VCaP (cell line): ENCODE results near the gene MLPH.

Experiments used
- H3K27ac ChIP-seq: fragments of 450-650 bp; 2 replicates; pipeline ENCODE4 v1.5.1; 2017
- TF ChIP-seq, protein P1 (sequence below): fragments of 450-650 bp; conservative IDR thresholded peaks from 2 replicates; pipeline ENCODE4 v1.5.1; 2017; ENCODE audit warnings: mild to moderate bottlenecking, moderate library complexity

The MLPH gene

DNA sequence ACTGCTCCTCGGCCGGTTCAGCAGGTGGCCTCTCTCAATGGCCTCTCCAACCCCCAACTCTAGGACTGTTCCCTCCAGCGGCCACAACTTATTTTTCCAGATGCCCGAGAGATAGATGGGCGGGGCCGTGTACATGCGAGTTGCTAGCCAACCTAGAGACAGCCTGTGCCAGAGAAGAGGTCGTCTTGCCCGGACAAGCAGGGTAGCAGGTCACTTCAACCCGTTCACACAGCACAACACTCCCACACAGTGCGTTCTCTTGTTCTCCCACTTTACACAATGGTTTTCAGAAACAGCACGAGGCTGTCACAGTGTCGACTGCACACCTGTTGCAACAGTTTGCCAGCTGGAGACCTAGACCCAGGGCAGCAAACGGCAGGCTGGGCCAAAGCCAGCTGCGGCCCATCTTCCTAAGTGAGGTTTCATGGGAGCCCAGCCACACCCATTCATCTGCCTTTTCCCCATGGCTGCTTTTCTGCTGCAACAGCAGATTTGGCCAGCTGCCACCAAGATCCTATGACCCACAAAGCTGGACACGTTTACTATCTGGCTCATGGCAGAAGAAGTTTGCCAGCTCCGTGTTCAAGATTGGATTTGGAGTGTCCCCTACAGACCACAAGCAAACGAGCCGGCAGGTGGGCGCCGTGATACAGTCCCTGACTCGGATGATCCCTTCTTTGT lies 72.0 kb downstream of the MLPH start:
- TF ChIP-seq, protein P1, sequence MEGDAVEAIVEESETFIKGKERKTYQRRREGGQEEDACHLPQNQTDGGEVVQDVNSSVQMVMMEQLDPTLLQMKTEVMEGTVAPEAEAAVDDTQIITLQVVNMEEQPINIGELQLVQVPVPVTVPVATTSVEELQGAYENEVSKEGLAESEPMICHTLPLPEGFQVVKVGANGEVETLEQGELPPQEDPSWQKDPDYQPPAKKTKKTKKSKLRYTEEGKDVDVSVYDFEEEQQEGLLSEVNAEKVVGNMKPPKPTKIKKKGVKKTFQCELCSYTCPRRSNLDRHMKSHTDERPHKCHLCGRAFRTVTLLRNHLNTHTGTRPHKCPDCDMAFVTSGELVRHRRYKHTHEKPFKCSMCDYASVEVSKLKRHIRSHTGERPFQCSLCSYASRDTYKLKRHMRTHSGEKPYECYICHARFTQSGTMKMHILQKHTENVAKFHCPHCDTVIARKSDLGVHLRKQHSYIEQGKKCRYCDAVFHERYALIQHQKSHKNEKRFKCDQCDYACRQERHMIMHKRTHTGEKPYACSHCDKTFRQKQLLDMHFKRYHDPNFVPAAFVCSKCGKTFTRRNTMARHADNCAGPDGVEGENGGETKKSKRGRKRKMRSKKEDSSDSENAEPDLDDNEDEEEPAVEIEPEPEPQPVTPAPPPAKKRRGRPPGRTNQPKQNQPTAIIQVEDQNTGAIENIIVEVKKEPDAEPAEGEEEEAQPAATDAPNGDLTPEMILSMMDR = 0 out of 2 replicates have a peak, but pooled peaks have one; percentile 14
- peak overlapping the region; percentile 63 for H3K27ac ChIP-seq

GRCh38 chr2:237561221-237561620 lies 74.2 kb downstream of the MLPH start:
- no peak overlapping the region for H3K27ac ChIP-seq
- TF ChIP-seq, protein P1 = no peak

GRCh38 chr2:237563816-237564215 lies 76.8 kb downstream of the MLPH start:
- TF ChIP-seq, protein P1 = no peak
- H3K27ac ChIP-seq = no peak overlapping the region

DNA sequence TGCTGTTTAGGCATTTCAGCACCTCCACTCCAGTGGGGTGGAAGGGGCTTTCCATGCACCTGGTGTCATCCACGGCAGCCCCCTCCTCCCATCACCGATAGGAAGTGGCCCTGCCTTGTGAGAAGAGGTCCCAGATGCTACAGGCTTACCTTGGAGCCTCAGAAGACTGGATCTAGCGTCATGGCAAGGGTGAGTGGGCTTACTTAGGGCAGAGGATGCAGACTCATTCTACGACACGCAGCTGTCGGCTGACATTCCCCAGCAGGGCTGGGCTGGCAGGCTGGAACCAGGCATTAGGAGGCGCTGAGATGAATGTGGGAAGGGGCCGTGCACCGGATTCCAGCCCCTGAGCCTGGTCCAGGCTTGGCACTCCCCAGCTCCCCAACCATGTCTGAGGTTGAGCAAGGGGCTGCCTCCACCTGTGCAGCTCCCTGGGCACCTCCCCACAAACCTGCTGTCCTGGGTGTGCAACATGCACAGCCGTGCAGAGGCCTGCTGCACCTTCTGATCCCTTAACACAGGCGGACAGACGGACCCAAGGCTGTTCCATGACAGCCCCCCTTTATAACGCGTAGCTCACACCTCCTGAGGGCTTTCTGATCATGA lies 77.6 kb downstream of the MLPH start:
- TF ChIP-seq, protein P1 = no peak
- no peak overlapping the region for H3K27ac ChIP-seq

DNA sequence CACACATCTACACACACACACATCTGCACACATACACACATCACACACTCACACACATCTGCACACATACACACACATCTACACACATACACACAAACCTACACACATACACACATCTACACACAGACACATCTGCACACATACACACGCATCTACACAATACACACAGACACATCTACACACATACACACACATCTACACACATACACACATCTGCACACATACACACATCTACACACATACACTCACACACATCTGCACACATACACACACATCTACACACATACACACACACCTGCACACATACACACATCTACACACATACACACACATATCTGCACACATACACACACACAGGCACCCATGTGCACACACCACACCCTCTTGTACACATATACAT lies 78.9 kb downstream of the MLPH start:
- TF ChIP-seq, protein P1 = no peak
- no peak overlapping the region for H3K27ac ChIP-seq

GRCh38 chr2:237566401-237567235 lies 79.6 kb downstream of the MLPH start, which contains the start of gene PRLH:
Gene PRLH, plus strand, starts transcription at chr2:237566574. Its CDS starts 0 bp downstream, at chr2:237566574.
- H3K27ac ChIP-seq = no peak within 1 kb of the TSS
- TF ChIP-seq, protein P1 = no peak
